K562 (cell line): ENCODE measurements around the gene AFF3. TPM values are rescaled to one million over a fixed set of nuclear protein-coding genes. Genes with fewer than 3 reads are reported as not detected.
A peak's percentile ranks its signal among the peaks of the same experiment; 100 is the strongest.

Experiments used
- KDM5B ChIP-seq: fragments of 200-600 bp; sonication (generic); IDR thresholded peaks from 2 replicates; pipeline ENCODE4 v1.6.1; 2012; ENCODE audit warnings: low read depth, mild to moderate bottlenecking, moderate library complexity, low read length, control low read depth, inconsistent platforms; ENCODE audit not compliant: insufficient replicate concordance
- L3MBTL2 ChIP-seq: fragments of 450-650 bp; IDR thresholded peaks from 2 replicates; pipeline ENCODE4 v1.6.1; 2016; ENCODE audit warnings: mild to moderate bottlenecking, moderate library complexity
- PHF20 ChIP-seq: fragments of 450-650 bp; IDR thresholded peaks from 2 replicates; pipeline ENCODE4 v1.6.1; 2018; ENCODE audit not compliant: partially characterized antibody
- YBX1 ChIP-seq: fragments of 450-650 bp; IDR thresholded peaks from 2 replicates; pipeline ENCODE4 v1.7.1; 2016; ENCODE audit warnings: mild to moderate bottlenecking
- polyA plus RNA-seq, 8 experiments: library from polyadenylated mRNA; depleted of rRNA in 4 of 8; stranded (reverse) in 5 of 8; unstranded in 3 of 8; fragments of >200 nt; fragmentation: Nextera tagmentation in 2 of 8; fragmentation: Illumina TruSeq in 1 of 8; extraction: Ambion mirVana in 2 of 8; extraction: Trizol in 1 of 8; gene quantifications; 2 replicates each; pipeline versions ENCODE4 v1.2.1 to v1.2.3, GENCODE V29; 2011 to 2014; ENCODE audit warnings: inconsistent platforms in 1 of 8, missing spikeins in 1 of 8
- total RNA-seq, 7 experiments: library from RNA; depleted of rRNA in 6 of 7; stranded (reverse); fragments of >200 nt in 6 of 7; fragmentation: Illumina TruSeq in 2 of 7; extraction: Trizol in 2 of 7; gene quantifications; 2 replicates each; pipeline versions ENCODE4 v1.2.1 to v1.2.3, GENCODE V29; 2011 to 2021; ENCODE audit warnings: low replicate concordance in 1 of 7
- TF ChIP-seq, protein P1 (sequence below): fragments of 450-650 bp; IDR thresholded peaks from 2 replicates; pipeline ENCODE4 v1.6.1; 2016; ENCODE audit warnings: mild to moderate bottlenecking, moderate library complexity
- TF ChIP-seq, protein P2 (sequence below): fragments of 250-450 bp; sonication (Bioruptor Pico); IDR thresholded peaks from 2 replicates; pipeline ENCODE4 v1.5.0; 2021
- TF ChIP-seq, protein P3 (sequence below): fragments of 250-450 bp; sonication (Bioruptor Pico); IDR thresholded peaks from 2 replicates; pipeline ENCODE4 v1.8.0; 2021; ENCODE audit warnings: borderline replicate concordance, mild to moderate bottlenecking, moderate library complexity; ENCODE audit not compliant: poor library complexity, severe bottlenecking
- TF ChIP-seq, protein P4 (sequence below): fragments of 150-350 bp; IDR thresholded peaks from 2 replicates; pipeline ENCODE4 v1.6.1; 2014; ENCODE audit warnings: low read depth, mild to moderate bottlenecking, low read length, borderline replicate concordance

AFF3 gene
- total and polyA plus RNA-seq, 9 of the 15 experiments (the other 6 are each of a cell fraction or from before 2014, with no cell fraction given) = 0.02 to 0.11 TPM; not detected in 7

DNA sequence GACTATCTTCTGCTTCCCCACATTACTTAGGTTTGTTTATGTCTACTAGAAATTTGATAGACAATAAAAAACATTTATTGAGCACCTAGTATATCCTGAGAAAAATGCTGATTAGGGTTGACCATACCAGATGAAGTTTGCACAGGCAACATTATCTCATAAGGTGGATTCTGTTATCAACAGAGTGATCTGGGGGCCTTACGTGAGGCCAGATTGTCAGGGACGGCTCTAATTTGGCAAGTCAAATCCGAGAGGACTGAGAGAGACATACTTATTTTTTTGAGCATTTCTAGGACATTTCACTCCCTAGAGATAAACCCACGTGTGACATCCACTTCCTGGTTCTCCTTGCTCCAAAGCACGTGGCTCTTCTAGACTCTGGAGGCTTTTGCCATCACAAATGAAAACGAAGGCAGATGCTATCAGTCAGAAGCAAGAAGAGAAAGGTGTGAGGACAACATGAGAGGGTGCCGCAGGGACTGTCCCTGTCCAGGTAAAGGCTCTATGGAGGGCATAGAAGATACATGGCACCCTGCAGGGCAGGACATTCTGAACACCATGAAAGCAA is 484.6 kb downstream of the AFF3 start (continued):
- TF ChIP-seq, protein P1, sequence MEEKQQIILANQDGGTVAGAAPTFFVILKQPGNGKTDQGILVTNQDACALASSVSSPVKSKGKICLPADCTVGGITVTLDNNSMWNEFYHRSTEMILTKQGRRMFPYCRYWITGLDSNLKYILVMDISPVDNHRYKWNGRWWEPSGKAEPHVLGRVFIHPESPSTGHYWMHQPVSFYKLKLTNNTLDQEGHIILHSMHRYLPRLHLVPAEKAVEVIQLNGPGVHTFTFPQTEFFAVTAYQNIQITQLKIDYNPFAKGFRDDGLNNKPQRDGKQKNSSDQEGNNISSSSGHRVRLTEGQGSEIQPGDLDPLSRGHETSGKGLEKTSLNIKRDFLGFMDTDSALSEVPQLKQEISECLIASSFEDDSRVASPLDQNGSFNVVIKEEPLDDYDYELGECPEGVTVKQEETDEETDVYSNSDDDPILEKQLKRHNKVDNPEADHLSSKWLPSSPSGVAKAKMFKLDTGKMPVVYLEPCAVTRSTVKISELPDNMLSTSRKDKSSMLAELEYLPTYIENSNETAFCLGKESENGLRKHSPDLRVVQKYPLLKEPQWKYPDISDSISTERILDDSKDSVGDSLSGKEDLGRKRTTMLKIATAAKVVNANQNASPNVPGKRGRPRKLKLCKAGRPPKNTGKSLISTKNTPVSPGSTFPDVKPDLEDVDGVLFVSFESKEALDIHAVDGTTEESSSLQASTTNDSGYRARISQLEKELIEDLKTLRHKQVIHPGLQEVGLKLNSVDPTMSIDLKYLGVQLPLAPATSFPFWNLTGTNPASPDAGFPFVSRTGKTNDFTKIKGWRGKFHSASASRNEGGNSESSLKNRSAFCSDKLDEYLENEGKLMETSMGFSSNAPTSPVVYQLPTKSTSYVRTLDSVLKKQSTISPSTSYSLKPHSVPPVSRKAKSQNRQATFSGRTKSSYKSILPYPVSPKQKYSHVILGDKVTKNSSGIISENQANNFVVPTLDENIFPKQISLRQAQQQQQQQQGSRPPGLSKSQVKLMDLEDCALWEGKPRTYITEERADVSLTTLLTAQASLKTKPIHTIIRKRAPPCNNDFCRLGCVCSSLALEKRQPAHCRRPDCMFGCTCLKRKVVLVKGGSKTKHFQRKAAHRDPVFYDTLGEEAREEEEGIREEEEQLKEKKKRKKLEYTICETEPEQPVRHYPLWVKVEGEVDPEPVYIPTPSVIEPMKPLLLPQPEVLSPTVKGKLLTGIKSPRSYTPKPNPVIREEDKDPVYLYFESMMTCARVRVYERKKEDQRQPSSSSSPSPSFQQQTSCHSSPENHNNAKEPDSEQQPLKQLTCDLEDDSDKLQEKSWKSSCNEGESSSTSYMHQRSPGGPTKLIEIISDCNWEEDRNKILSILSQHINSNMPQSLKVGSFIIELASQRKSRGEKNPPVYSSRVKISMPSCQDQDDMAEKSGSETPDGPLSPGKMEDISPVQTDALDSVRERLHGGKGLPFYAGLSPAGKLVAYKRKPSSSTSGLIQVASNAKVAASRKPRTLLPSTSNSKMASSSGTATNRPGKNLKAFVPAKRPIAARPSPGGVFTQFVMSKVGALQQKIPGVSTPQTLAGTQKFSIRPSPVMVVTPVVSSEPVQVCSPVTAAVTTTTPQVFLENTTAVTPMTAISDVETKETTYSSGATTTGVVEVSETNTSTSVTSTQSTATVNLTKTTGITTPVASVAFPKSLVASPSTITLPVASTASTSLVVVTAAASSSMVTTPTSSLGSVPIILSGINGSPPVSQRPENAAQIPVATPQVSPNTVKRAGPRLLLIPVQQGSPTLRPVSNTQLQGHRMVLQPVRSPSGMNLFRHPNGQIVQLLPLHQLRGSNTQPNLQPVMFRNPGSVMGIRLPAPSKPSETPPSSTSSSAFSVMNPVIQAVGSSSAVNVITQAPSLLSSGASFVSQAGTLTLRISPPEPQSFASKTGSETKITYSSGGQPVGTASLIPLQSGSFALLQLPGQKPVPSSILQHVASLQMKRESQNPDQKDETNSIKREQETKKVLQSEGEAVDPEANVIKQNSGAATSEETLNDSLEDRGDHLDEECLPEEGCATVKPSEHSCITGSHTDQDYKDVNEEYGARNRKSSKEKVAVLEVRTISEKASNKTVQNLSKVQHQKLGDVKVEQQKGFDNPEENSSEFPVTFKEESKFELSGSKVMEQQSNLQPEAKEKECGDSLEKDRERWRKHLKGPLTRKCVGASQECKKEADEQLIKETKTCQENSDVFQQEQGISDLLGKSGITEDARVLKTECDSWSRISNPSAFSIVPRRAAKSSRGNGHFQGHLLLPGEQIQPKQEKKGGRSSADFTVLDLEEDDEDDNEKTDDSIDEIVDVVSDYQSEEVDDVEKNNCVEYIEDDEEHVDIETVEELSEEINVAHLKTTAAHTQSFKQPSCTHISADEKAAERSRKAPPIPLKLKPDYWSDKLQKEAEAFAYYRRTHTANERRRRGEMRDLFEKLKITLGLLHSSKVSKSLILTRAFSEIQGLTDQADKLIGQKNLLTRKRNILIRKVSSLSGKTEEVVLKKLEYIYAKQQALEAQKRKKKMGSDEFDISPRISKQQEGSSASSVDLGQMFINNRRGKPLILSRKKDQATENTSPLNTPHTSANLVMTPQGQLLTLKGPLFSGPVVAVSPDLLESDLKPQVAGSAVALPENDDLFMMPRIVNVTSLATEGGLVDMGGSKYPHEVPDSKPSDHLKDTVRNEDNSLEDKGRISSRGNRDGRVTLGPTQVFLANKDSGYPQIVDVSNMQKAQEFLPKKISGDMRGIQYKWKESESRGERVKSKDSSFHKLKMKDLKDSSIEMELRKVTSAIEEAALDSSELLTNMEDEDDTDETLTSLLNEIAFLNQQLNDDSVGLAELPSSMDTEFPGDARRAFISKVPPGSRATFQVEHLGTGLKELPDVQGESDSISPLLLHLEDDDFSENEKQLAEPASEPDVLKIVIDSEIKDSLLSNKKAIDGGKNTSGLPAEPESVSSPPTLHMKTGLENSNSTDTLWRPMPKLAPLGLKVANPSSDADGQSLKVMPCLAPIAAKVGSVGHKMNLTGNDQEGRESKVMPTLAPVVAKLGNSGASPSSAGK = peak; percentile 75
- TF ChIP-seq, protein P2, sequence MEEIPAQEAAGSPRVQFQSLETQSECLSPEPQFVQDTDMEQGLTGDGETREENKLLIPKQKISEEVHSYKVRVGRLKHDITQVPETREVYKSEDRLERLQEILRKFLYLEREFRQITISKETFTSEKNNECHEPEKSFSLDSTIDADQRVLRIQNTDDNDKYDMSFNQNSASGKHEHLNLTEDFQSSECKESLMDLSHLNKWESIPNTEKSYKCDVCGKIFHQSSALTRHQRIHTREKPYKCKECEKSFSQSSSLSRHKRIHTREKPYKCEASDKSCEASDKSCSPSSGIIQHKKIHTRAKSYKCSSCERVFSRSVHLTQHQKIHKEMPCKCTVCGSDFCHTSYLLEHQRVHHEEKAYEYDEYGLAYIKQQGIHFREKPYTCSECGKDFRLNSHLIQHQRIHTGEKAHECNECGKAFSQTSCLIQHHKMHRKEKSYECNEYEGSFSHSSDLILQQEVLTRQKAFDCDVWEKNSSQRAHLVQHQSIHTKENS (CRISPR knock-in tag) = no peak
- TF ChIP-seq, protein P3, sequence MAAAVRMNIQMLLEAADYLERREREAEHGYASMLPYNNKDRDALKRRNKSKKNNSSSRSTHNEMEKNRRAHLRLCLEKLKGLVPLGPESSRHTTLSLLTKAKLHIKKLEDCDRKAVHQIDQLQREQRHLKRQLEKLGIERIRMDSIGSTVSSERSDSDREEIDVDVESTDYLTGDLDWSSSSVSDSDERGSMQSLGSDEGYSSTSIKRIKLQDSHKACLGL (CRISPR knock-in tag) = no peak
- TF ChIP-seq L3MBTL2 (peak; percentile 56; the same call in 1 of the 2 replicates), KDM5B (no peak), YBX1 (no peak), PHF20 (no peak)
- TF ChIP-seq, protein P4, sequence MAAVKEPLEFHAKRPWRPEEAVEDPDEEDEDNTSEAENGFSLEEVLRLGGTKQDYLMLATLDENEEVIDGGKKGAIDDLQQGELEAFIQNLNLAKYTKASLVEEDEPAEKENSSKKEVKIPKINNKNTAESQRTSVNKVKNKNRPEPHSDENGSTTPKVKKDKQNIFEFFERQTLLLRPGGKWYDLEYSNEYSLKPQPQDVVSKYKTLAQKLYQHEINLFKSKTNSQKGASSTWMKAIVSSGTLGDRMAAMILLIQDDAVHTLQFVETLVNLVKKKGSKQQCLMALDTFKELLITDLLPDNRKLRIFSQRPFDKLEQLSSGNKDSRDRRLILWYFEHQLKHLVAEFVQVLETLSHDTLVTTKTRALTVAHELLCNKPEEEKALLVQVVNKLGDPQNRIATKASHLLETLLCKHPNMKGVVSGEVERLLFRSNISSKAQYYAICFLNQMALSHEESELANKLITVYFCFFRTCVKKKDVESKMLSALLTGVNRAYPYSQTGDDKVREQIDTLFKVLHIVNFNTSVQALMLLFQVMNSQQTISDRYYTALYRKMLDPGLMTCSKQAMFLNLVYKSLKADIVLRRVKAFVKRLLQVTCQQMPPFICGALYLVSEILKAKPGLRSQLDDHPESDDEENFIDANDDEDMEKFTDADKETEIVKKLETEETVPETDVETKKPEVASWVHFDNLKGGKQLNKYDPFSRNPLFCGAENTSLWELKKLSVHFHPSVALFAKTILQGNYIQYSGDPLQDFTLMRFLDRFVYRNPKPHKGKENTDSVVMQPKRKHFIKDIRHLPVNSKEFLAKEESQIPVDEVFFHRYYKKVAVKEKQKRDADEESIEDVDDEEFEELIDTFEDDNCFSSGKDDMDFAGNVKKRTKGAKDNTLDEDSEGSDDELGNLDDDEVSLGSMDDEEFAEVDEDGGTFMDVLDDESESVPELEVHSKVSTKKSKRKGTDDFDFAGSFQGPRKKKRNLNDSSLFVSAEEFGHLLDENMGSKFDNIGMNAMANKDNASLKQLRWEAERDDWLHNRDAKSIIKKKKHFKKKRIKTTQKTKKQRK = no peak
